KMS-11 (cell line): ENCODE measurements around the gene PFKFB4.

Source experiments
- H2AFZ ChIP-seq: fragments of 200-600 bp; sonication (generic); 2 replicates; pipeline ENCODE4 v1.6.1; 2016; ENCODE audit warnings: antibody characterized with exemption, mixed run types, low read depth
- H3K27ac ChIP-seq: fragments of 200-600 bp; sonication (generic); 2 replicates; pipeline ENCODE4 v1.6.1; 2016; ENCODE audit warnings: mild to moderate bottlenecking, mixed run types
- H3K27me3 ChIP-seq: fragments of 200-600 bp; sonication (generic); 2 replicates; pipeline ENCODE4 v1.6.1; 2017; ENCODE audit warnings: mild to moderate bottlenecking, low read depth, mixed run types, moderate library complexity; ENCODE audit not compliant: insufficient read depth
- H3K36me3 ChIP-seq: fragments of 200-600 bp; sonication (generic); 2 replicates; pipeline ENCODE4 v1.6.1; 2017; ENCODE audit warnings: mild to moderate bottlenecking, mixed run types; ENCODE audit not compliant: insufficient read depth
- H3K4me1 ChIP-seq: fragments of 200-600 bp; sonication (generic); 2 replicates; pipeline ENCODE4 v1.6.1; 2016; ENCODE audit warnings: mild to moderate bottlenecking, low read depth, mixed run types; ENCODE audit not compliant: poor library complexity, severe bottlenecking
- H3K4me2 ChIP-seq: fragments of 200-600 bp; sonication (generic); 2 replicates; pipeline ENCODE4 v1.7.0; 2016; ENCODE audit warnings: mild to moderate bottlenecking, mixed run types
- H3K4me3 ChIP-seq: fragments of 200-600 bp; sonication (generic); IDR thresholded peaks from 2 replicates; pipeline ENCODE4 v1.6.1; 2017; ENCODE audit warnings: low read depth, low read length, mixed read lengths; ENCODE audit not compliant: insufficient read depth
- H3K79me2 ChIP-seq: fragments of 200-600 bp; sonication (generic); 2 replicates; pipeline ENCODE4 v1.6.1; 2016; ENCODE audit warnings: low read depth, mixed run types; ENCODE audit not compliant: insufficient read depth
- H3K9ac ChIP-seq: fragments of 200-600 bp; sonication (generic); 2 replicates; pipeline ENCODE4 v1.6.1; 2016; ENCODE audit warnings: mild to moderate bottlenecking, mixed run types
- H4K20me1 ChIP-seq: fragments of 200-600 bp; sonication (generic); 2 replicates; pipeline ENCODE4 v1.6.1; 2016; ENCODE audit warnings: mild to moderate bottlenecking, mixed run types; ENCODE audit not compliant: insufficient read depth
- CTCF ChIP-seq: fragments of 200-600 bp; sonication (generic); conservative IDR thresholded peaks from 2 replicates; pipeline ENCODE4 v1.6.1; 2017; ENCODE audit warnings: low read depth, mild to moderate bottlenecking, antibody characterized with exemption, low read length, moderate library complexity, mixed read lengths

The PFKFB4 gene

GRCh38 chr3:48548126-48548525, 8.5 kb downstream of the PFKFB4 start:
- Histone ChIP-seq H2AFZ (no peak overlapping the region), H3K4me1 (no peaks in the 10 kb centered on the region), H3K4me3 (no peak overlapping the region), H3K79me2 (no peaks in the 10 kb centered on the region), H3K36me3 (no peaks in the 10 kb centered on the region), H3K9ac (no peak overlapping the region), H3K27ac (no peak overlapping the region), H3K27me3 (no peaks in the 10 kb centered on the region), H3K4me2 (no peak overlapping the region), H4K20me1 (no peaks in the 10 kb centered on the region)
- no peak for TF ChIP-seq CTCF

GRCh38 chr3:48546203-48546829, 10.3 kb downstream of the PFKFB4 start:
- no peaks in the 10 kb centered on the region for H4K20me1 ChIP-seq

GRCh38 chr3:48544141-48544540, 12.5 kb downstream of the PFKFB4 start:
- Histone ChIP-seq H3K9ac (no peak overlapping the region), H3K27me3 (no peaks in the 10 kb centered on the region), H3K79me2 (no peaks in the 10 kb centered on the region), H3K36me3 (no peaks in the 10 kb centered on the region), H2AFZ (no peak overlapping the region), H4K20me1 (no peaks in the 10 kb centered on the region), H3K4me1 (no peaks in the 10 kb centered on the region), H3K27ac (no peak overlapping the region), H3K4me2 (no peak overlapping the region), H3K4me3 (no peak overlapping the region)
- no peak for TF ChIP-seq CTCF

More at GRCh38 chr3:48546203-48546829, 10.3 kb downstream of the PFKFB4 start:
- Histone ChIP-seq H3K4me2 (no peak overlapping the region), H3K27me3 (no peaks in the 10 kb centered on the region), H3K79me2 (no peaks in the 10 kb centered on the region), H2AFZ (no peak overlapping the region), H3K9ac (no peak overlapping the region), H3K27ac (no peak overlapping the region), H3K4me3 (no peak overlapping the region), H3K36me3 (no peaks in the 10 kb centered on the region), H3K4me1 (no peaks in the 10 kb centered on the region)
- no peak for TF ChIP-seq CTCF

GRCh38 chr3:48543271-48543866, 13.2 kb downstream of the PFKFB4 start:
- no peaks in the 10 kb centered on the region for H3K27me3 ChIP-seq
- H2AFZ ChIP-seq = no peak overlapping the region
- no peak overlapping the region for H3K4me2 ChIP-seq
- H3K79me2 ChIP-seq = no peaks in the 10 kb centered on the region
- H3K9ac ChIP-seq = no peak overlapping the region
- TF ChIP-seq CTCF = no peak
- no peak overlapping the region for H3K4me3 ChIP-seq
- no peaks in the 10 kb centered on the region for H3K36me3 ChIP-seq
- no peaks in the 10 kb centered on the region for H3K4me1 ChIP-seq
- H3K27ac ChIP-seq = no peak overlapping the region
- no peaks in the 10 kb centered on the region for H4K20me1 ChIP-seq
